ENCODE data around the gene CNTNAP2.

GRCh38 chr7:146067880-146068279 lies 48.7 kb upstream of the CNTNAP2 start:
- TF ChIP-seq CTCF (IDR thresholded peaks at IDR 0.05) = no peak
- no peak for TF ChIP-seq POLR2A (IDR thresholded peaks at IDR 0.05)

Data from lower leg skin (tissue), 3 donors.